Right cardiac atrium (tissue), 5 donors: ENCODE data around the gene NECTIN2. TPM values are rescaled to one million over a fixed set of nuclear protein-coding genes. Genes with fewer than 3 reads are reported as not detected.

Experiments used
- ATAC-seq, 2 donors: fragments of 200-7000 bp; cut with Tn5 transposase; one replicate each; pipeline versions ENCODE4 v1.8.0 to v1.9.1; 2020; ENCODE audit warnings: moderate library complexity in 2 of 2, mild to moderate bottlenecking in 1 of 2
- DNase-seq, 3 donors: peaks; one replicate each; pipeline ENCODE4 v3.0.0-alpha.2; 2020
- H3K27ac ChIP-seq: one replicate; pipeline ENCODE4 v1.5.1; 2013; ENCODE audit warnings: mild to moderate bottlenecking, low read length, control low read depth, moderate library complexity
- H3K27me3 ChIP-seq: one replicate; pipeline ENCODE4 v1.6.1; 2013; ENCODE audit not compliant: control insufficient read depth, insufficient read depth
- H3K4me1 ChIP-seq: one replicate; pipeline ENCODE4 v1.6.1; 2013; ENCODE audit warnings: low read length; ENCODE audit not compliant: control insufficient read depth, insufficient read depth
- H3K4me3 ChIP-seq: one replicate; pipeline ENCODE4 v1.5.1; 2013; ENCODE audit warnings: low read length, control low read depth
- H3K9me3 ChIP-seq: one replicate; pipeline ENCODE4 v1.6.1; 2013; ENCODE audit warnings: low read length; ENCODE audit not compliant: control insufficient read depth
- WGBS: extraction: QIAGEN DNeasy Blood & Tissue Kit; methylation state at CpG from one replicate; pipeline ENCODE4 v1.1.7; 2013; 5-methylcytosine and 5-hydroxymethylcytosine counted together
- intact Hi-C, 4 donors: fragments of 100-400 bp; cut with DNase I; formaldehyde crosslinking; loops; one replicate each; pipeline versions ENCODE4 v1.11.0 to v1.14.0; 2022 to 2023
- polyA plus RNA-seq: library from polyadenylated mRNA; stranded (reverse); fragments of 200-250 nt; gene quantifications from one replicate; pipeline ENCODE4 v1.2.3, GENCODE V29; 2013
- total RNA-seq, 4 donors: library from RNA; stranded (reverse); fragmentation: NEBNext Ultra II Directional; extraction: Animal tissue kit (Norgen Biotek cat#: 25700); gene quantifications; one replicate each; pipeline ENCODE4 v1.2.1, GENCODE V29; 2021
- donor health status: healthy with polysubstance abuse.
- donor health status: DM: no; HTN: yes; CAD: no.
- donor health status: DM: no; HTN: no; CAD: no.
- donor health status: DM: no; HTN: yes; CAD: no; lungs with severe emphysema.
- donor health status: DM: yes; HTN: yes; CAD: no.

NECTIN2 gene
- total and polyA plus RNA-seq, 5 donors = 44.2 to 106 (median 57.0) TPM

GRCh38 chr19:44931541-44931940 is 85.4 kb downstream of the NECTIN2 start:
- 87% methylated on average over 4 of the region's 4 CpGs for WGBS
- Histone ChIP-seq H3K4me1 (no peaks in the 10 kb centered on the region), H3K27ac (no peak overlapping the region), H3K27me3 (no peaks in the 10 kb centered on the region), H3K9me3 (no peaks in the 10 kb centered on the region), H3K4me3 (no peak overlapping the region)
- DNase-seq (no peak), ATAC-seq (no peak)
- intact Hi-C loops = no loop called here

Other genes with a start within 250 kb of the NECTIN2 start
- gene IGSF23, start 232.7 kb upstream of the NECTIN2 start, total RNA-seq = not detected
- gene IGSF23, start 232.7 kb upstream of the NECTIN2 start, polyA plus RNA-seq = not detected
- gene PVR, start 202.4 kb upstream of the NECTIN2 start, total RNA-seq = 10 to 100 TPM; 25.0 to 44.8 (median 33.9) TPM
- gene PVR, start 202.4 kb upstream of the NECTIN2 start, polyA plus RNA-seq = 27.3 TPM
- 1 to 10 TPM; 1.8 to 6.1 (median 2.3) TPM for gene CEACAM19, start 174.8 kb upstream of the NECTIN2 start, total RNA-seq
- gene CEACAM19, start 174.8 kb upstream of the NECTIN2 start, polyA plus RNA-seq = 4.4 TPM
- not detected for gene CEACAM16, start 147.1 kb upstream of the NECTIN2 start, total RNA-seq
- gene CEACAM16, start 147.1 kb upstream of the NECTIN2 start, polyA plus RNA-seq = not detected
- 10 to 100 TPM; 14.9 to 39.4 (median 17.9) TPM for gene BCL3, start 97.6 kb upstream of the NECTIN2 start, total RNA-seq
- gene BCL3, start 97.6 kb upstream of the NECTIN2 start, polyA plus RNA-seq = 25.8 TPM
- gene CBLC, start 68.4 kb upstream of the NECTIN2 start, total RNA-seq = not detected
- not detected for gene CBLC, start 68.4 kb upstream of the NECTIN2 start, polyA plus RNA-seq
- 100 to 1,000 TPM in 1 of 4 donors, 10 to 100 TPM in 3; 69.9 to 130 (median 80.1) TPM for gene BCAM, start 37.2 kb upstream of the NECTIN2 start, total RNA-seq
- gene BCAM, start 37.2 kb upstream of the NECTIN2 start, polyA plus RNA-seq = 107 TPM
- gene TOMM40, start 45.0 kb downstream of the NECTIN2 start, total RNA-seq = 10 to 100 TPM; 36.7 to 51.4 (median 46.8) TPM
- gene TOMM40, start 45.0 kb downstream of the NECTIN2 start, polyA plus RNA-seq = 38.5 TPM
- 10 to 100 TPM; 28.6 to 86.2 (median 82.2) TPM for gene APOE, start 59.5 kb downstream of the NECTIN2 start, total RNA-seq
- gene APOE, start 59.5 kb downstream of the NECTIN2 start, polyA plus RNA-seq = 109 TPM
- gene APOC1, start 68.3 kb downstream of the NECTIN2 start, total RNA-seq = 1 to 10 TPM; 3.1 to 10.0 (median 6.2) TPM
- 15.4 TPM for gene APOC1, start 68.3 kb downstream of the NECTIN2 start, polyA plus RNA-seq
- not detected for gene APOC4, start 95.9 kb downstream of the NECTIN2 start, total RNA-seq
- gene APOC4, start 95.9 kb downstream of the NECTIN2 start, polyA plus RNA-seq = not detected
- gene APOC2, start 99.8 kb downstream of the NECTIN2 start, total RNA-seq = not detected
- gene APOC2, start 99.8 kb downstream of the NECTIN2 start, polyA plus RNA-seq = 0.68 TPM
- gene CLPTM1, start 109.1 kb downstream of the NECTIN2 start, total RNA-seq = 100 to 1,000 TPM in 2 of 4 donors, 10 to 100 TPM in 2; 81.4 to 106 (median 93.0) TPM
- 85.7 TPM for gene CLPTM1, start 109.1 kb downstream of the NECTIN2 start, polyA plus RNA-seq
- gene RELB, start 155.2 kb downstream of the NECTIN2 start, total RNA-seq = 1 to 10 TPM; 2.3 to 6.5 (median 3.3) TPM
- 2.4 TPM for gene RELB, start 155.2 kb downstream of the NECTIN2 start, polyA plus RNA-seq
- 10 to 100 TPM; 34.3 to 36.7 (median 36.1) TPM for gene CLASRP, start 192.7 kb downstream of the NECTIN2 start, total RNA-seq
- gene CLASRP, start 192.7 kb downstream of the NECTIN2 start, polyA plus RNA-seq = 36.8 TPM
- gene ZNF296, start 230.2 kb downstream of the NECTIN2 start, total RNA-seq = under 1 TPM in 3 of 4 donors, not detected in 1; 0.25 to 0.35 (median 0.29) TPM
- 0.25 TPM for gene ZNF296, start 230.2 kb downstream of the NECTIN2 start, polyA plus RNA-seq
- gene GEMIN7, start 233.0 kb downstream of the NECTIN2 start, total RNA-seq = 10 to 100 TPM; 10.9 to 15.0 (median 12.8) TPM
- gene GEMIN7, start 233.0 kb downstream of the NECTIN2 start, polyA plus RNA-seq = 27.9 TPM
- 10 to 100 TPM; 16.5 to 24.9 (median 18.9) TPM for gene PPP1R37, start 246.9 kb downstream of the NECTIN2 start, total RNA-seq
- 23.4 TPM for gene PPP1R37, start 246.9 kb downstream of the NECTIN2 start, polyA plus RNA-seq